Liver (tissue), 3 donors: Measurements from ENCODE around the gene TESK2.

ENCODE experiments used
- GABPA ChIP-seq, 2 donors: IDR thresholded peaks in 1 of 2; conservative IDR thresholded peaks in 1 of 2; 2 replicates each; pipeline ENCODE4 v1.6.1; 2016; ENCODE audit warnings: antibody characterized with exemption in 2 of 2, mild to moderate bottlenecking in 1 of 2, moderate library complexity in 1 of 2
- RXRA ChIP-seq, 2 donors: IDR thresholded peaks; 2 replicates each; pipeline ENCODE4 v1.6.1; 2017 to 2018; ENCODE audit warnings: antibody characterized with exemption in 2 of 2, mild to moderate bottlenecking in 1 of 2
- YY1 ChIP-seq: IDR thresholded peaks from 2 replicates; pipeline ENCODE4 v1.6.1; 2016; ENCODE audit warnings: antibody characterized with exemption, mild to moderate bottlenecking
- TF ChIP-seq, protein P1 (sequence below): fragments of 150-350 bp; IDR thresholded peaks from 2 replicates; pipeline ENCODE4 v1.5.1; 2017; ENCODE audit warnings: improper control_type of control experiment, low read depth, low read length; ENCODE audit not compliant: missing input control
- TF ChIP-seq, protein P2 (sequence below): IDR thresholded peaks from 2 replicates; pipeline ENCODE4 v1.6.1; 2016; ENCODE audit warnings: antibody characterized with exemption
- TF ChIP-seq, protein P3 (sequence below): IDR thresholded peaks from 2 replicates; pipeline ENCODE4 v1.6.1; 2016; ENCODE audit warnings: antibody characterized with exemption, mild to moderate bottlenecking
- donor health status: healthy.
- donor health status: healthy.

DNA sequence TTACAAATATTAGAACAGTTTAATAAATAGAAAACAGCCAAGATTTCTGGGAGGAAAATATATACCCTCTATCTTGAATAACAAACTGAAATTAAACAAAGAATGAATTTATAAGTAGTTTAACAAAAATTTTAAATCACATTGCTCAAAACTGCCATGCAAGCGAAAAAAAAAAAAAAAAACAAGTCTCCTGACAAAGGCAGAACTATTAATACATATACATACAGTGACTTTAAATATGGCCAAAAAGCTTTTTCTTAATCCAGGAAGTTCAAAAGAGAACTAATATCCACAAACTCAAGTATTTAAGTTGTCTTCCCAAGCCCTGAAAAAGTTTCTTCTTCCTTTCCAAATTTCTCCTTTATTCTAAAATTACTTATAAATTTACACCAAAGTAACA is 87.2 kb downstream of the TESK2 start:
- TF ChIP-seq, protein P1, sequence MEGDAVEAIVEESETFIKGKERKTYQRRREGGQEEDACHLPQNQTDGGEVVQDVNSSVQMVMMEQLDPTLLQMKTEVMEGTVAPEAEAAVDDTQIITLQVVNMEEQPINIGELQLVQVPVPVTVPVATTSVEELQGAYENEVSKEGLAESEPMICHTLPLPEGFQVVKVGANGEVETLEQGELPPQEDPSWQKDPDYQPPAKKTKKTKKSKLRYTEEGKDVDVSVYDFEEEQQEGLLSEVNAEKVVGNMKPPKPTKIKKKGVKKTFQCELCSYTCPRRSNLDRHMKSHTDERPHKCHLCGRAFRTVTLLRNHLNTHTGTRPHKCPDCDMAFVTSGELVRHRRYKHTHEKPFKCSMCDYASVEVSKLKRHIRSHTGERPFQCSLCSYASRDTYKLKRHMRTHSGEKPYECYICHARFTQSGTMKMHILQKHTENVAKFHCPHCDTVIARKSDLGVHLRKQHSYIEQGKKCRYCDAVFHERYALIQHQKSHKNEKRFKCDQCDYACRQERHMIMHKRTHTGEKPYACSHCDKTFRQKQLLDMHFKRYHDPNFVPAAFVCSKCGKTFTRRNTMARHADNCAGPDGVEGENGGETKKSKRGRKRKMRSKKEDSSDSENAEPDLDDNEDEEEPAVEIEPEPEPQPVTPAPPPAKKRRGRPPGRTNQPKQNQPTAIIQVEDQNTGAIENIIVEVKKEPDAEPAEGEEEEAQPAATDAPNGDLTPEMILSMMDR: no peak
- TF ChIP-seq RXRA (IDR thresholded peaks at IDR 0.05) (no peak), YY1 (no peak), GABPA (IDR thresholded peaks at IDR 0.05 in 1 of 2, conservative IDR thresholded peaks at IDR 0.05 in 1 of 2) (no peak)
- TF ChIP-seq, protein P2, sequence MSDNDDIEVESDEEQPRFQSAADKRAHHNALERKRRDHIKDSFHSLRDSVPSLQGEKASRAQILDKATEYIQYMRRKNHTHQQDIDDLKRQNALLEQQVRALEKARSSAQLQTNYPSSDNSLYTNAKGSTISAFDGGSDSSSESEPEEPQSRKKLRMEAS: no peak
- TF ChIP-seq, protein P3, sequence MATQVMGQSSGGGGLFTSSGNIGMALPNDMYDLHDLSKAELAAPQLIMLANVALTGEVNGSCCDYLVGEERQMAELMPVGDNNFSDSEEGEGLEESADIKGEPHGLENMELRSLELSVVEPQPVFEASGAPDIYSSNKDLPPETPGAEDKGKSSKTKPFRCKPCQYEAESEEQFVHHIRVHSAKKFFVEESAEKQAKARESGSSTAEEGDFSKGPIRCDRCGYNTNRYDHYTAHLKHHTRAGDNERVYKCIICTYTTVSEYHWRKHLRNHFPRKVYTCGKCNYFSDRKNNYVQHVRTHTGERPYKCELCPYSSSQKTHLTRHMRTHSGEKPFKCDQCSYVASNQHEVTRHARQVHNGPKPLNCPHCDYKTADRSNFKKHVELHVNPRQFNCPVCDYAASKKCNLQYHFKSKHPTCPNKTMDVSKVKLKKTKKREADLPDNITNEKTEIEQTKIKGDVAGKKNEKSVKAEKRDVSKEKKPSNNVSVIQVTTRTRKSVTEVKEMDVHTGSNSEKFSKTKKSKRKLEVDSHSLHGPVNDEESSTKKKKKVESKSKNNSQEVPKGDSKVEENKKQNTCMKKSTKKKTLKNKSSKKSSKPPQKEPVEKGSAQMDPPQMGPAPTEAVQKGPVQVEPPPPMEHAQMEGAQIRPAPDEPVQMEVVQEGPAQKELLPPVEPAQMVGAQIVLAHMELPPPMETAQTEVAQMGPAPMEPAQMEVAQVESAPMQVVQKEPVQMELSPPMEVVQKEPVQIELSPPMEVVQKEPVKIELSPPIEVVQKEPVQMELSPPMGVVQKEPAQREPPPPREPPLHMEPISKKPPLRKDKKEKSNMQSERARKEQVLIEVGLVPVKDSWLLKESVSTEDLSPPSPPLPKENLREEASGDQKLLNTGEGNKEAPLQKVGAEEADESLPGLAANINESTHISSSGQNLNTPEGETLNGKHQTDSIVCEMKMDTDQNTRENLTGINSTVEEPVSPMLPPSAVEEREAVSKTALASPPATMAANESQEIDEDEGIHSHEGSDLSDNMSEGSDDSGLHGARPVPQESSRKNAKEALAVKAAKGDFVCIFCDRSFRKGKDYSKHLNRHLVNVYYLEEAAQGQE: no peak
